Progenitor cell of endocrine pancreas (in vitro differentiated cells): ENCODE data around the gene LAMC1. TPM values are rescaled to one million over a fixed set of nuclear protein-coding genes. Genes with fewer than 3 reads are reported as not detected.

ENCODE experiments used
- DNase-seq: peaks from one replicate; pipeline ENCODE4 v3.0.0; 2021; ENCODE audit warnings: low spot score; ENCODE audit not compliant: unreplicated experiment
- H3K27ac Mint-ChIP-seq: 2 replicates; pipeline ENCODE4 v1.8.0; 2021; ENCODE audit warnings: mild to moderate bottlenecking, moderate library complexity, mixed read lengths
- H3K27me3 Mint-ChIP-seq: 2 replicates; pipeline ENCODE4 v1.8.0; 2021; ENCODE audit warnings: mixed read lengths
- H3K36me3 Mint-ChIP-seq: 2 replicates; pipeline ENCODE4 v1.8.0; 2022; ENCODE audit warnings: mixed read lengths; ENCODE audit not compliant: insufficient read depth
- H3K4me1 Mint-ChIP-seq: 2 replicates; pipeline ENCODE4 v1.8.0; 2021; ENCODE audit warnings: low read depth, mixed read lengths
- H3K4me3 Mint-ChIP-seq: 2 replicates; pipeline ENCODE4 v1.8.0; 2021; ENCODE audit warnings: low read depth, mild to moderate bottlenecking, moderate library complexity, mixed read lengths
- H3K9me3 Mint-ChIP-seq: 2 replicates; pipeline ENCODE4 v1.8.0; 2021; ENCODE audit warnings: low read depth, mixed read lengths
- total RNA-seq: library from RNA; stranded (reverse); gene quantifications from 2 replicates; pipeline ENCODE4 v1.2.1, GENCODE V29; 2021
- TF ChIP-seq, protein P1 (sequence below): fragments of 200-600 bp; sonication (generic); IDR thresholded peaks from one replicate; pipeline ENCODE4 v1.5.0; 2021; ENCODE audit warnings: antibody characterized with exemption, mild to moderate bottlenecking; ENCODE audit not compliant: unreplicated experiment

Gene LAMC1
- total RNA-seq, 1 donor from 2014 or later = 72.9 TPM

DNA sequence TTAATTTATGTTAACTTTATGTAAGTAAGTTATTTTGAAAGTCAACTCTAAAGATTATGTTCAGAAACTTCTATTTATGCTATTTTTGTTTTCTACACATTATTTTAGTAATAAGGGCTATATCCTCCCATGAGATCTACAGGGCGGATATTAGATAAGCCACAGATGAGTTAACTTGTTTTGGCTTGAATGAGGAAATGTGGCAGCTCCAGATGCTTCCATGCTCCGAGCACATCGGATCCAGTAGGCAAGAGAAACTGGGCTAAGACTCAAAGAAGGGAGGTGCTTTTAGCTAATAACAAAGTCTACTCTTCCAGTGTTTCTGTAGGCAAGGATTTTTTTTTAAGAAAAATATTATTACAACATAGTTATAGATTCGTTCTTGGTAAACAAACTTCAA is 20.0 kb upstream of the LAMC1 start:
- Mint-ChIP-seq H3K27ac (no peak overlapping the region), H3K36me3 (no peaks in the 10 kb centered on the region), H3K9me3 (no peaks in the 10 kb centered on the region), H3K4me3 (no peak overlapping the region), H3K27me3 (peaks cover 9% of the 10 kb centered on the region), H3K4me1 (no peaks in the 10 kb centered on the region)
- TF ChIP-seq, protein P1, sequence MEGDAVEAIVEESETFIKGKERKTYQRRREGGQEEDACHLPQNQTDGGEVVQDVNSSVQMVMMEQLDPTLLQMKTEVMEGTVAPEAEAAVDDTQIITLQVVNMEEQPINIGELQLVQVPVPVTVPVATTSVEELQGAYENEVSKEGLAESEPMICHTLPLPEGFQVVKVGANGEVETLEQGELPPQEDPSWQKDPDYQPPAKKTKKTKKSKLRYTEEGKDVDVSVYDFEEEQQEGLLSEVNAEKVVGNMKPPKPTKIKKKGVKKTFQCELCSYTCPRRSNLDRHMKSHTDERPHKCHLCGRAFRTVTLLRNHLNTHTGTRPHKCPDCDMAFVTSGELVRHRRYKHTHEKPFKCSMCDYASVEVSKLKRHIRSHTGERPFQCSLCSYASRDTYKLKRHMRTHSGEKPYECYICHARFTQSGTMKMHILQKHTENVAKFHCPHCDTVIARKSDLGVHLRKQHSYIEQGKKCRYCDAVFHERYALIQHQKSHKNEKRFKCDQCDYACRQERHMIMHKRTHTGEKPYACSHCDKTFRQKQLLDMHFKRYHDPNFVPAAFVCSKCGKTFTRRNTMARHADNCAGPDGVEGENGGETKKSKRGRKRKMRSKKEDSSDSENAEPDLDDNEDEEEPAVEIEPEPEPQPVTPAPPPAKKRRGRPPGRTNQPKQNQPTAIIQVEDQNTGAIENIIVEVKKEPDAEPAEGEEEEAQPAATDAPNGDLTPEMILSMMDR = no peak
- no peak for DNase-seq

DNA sequence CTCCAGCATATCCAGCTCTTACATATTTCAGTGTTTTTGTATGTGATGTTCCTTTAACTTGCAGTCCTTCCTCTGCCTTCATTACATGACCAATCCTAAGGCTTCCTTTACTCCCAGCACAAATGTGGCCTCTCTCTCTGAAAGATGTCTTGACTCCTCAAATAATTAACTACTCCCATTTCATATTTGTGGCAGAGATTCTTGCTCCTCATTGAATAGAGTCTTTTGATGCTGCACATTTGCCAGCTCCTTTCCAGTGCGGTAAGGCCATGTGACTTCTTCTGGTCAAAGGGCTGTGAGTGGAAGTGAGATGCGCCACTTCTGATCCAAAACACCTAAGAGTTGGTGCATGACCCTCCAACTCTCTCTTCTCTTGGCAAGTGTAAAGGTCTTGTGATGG is 19.1 kb upstream of the LAMC1 start:
- H3K4me1 Mint-ChIP-seq = no peaks in the 10 kb centered on the region
- H3K4me3 Mint-ChIP-seq = no peak overlapping the region
- no peak overlapping the region for H3K27ac Mint-ChIP-seq

GRCh38 chr1:183011859-183012258 is 11.4 kb upstream of the LAMC1 start:
- Mint-ChIP-seq H3K36me3 (peaks cover 1% of the 10 kb centered on the region), H3K9me3 (peaks cover 3% of the 10 kb centered on the region), H3K4me3 (no peak overlapping the region), H3K27me3 (no peaks in the 10 kb centered on the region), H3K27ac (no peak overlapping the region), H3K4me1 (no peaks in the 10 kb centered on the region)
- DNase-seq = no peak
- TF ChIP-seq, protein P1 = no peak

More for the DNA sequence above, 19.1 kb upstream of the LAMC1 start:
- DNase-seq = no peak
- no peaks in the 10 kb centered on the region for H3K9me3 Mint-ChIP-seq
- TF ChIP-seq, protein P1 = no peak
- H3K36me3 Mint-ChIP-seq = no peaks in the 10 kb centered on the region
- H3K27me3 Mint-ChIP-seq = peaks cover 9% of the 10 kb centered on the region

- DNase-seq = no peak
- H3K4me1 Mint-ChIP-seq = no peaks in the 10 kb centered on the region
- no peak overlapping the region for H3K27ac Mint-ChIP-seq
- TF ChIP-seq, protein P1 = no peak
- H3K36me3 Mint-ChIP-seq = peaks cover 1% of the 10 kb centered on the region
- no peak overlapping the region for H3K4me3 Mint-ChIP-seq
- H3K27me3 Mint-ChIP-seq = no peaks in the 10 kb centered on the region
- peaks cover 3% of the 10 kb centered on the region for H3K9me3 Mint-ChIP-seq
These were observed 10.8 kb upstream of the LAMC1 start for GRCh38 chr1:183012301-183012994.

DNA sequence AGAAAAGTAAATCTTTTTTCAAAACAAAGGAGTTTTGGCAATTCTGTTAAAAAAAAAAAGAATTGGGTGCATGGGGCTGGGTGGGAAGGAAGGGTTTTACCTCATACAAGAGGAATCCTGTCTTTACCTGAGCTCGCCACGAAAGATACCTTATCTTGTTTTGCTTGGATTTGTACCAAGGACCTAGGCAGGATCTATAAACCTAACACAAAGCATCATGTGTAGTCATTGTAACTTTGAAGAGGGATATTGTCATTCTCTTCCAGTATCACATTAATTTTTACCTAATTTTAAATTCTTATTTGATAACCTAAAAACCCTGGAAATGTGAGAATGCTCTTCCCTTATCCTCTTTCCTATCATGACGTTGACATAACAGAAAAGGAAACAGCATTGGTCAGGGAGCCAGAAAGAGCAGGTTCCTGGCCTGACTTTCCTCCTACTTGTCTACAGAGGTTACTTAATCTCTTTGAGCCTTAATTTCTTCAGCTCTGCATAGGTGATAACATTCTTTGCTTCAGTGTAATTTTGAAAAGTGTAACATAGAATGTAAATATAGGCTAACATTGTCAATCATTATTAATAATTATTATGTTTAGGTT is 4.0 kb upstream of the LAMC1 start:
- Mint-ChIP-seq H3K4me1 (peaks cover 8% of the 10 kb centered on the region), H3K36me3 (no peaks in the 10 kb centered on the region), H3K9me3 (peaks cover 4% of the 10 kb centered on the region), H3K4me3 (no peak overlapping the region), H3K27me3 (no peaks in the 10 kb centered on the region), H3K27ac (no peak overlapping the region)
- no peak for DNase-seq
- TF ChIP-seq, protein P1 = no peak
